GM18870 (cell line): ENCODE measurements around the gene KLHL8.
"Not testable (repeated sequence)": the region's sequence is repeated elsewhere in the genome, so short reads cannot be mapped to it uniquely, and the experiment has no call there.

Experiments used
- ATAC-seq: cut with Tn5 transposase; IDR thresholded peaks from one replicate; pipeline ENCODE4 v1.9.1; 2021; ENCODE audit warnings: moderate library complexity; ENCODE audit not compliant: unreplicated experiment

Gene KLHL8

GRCh38 chr4:87180767-87181166, 39.7 kb downstream of the KLHL8 start:
- ATAC-seq = no peak

- no peak for ATAC-seq
Observed at GRCh38 chr4:87179751-87180150, 40.7 kb downstream of the KLHL8 start.

- no peak for ATAC-seq
Observed at GRCh38 chr4:87174672-87175071, 45.7 kb downstream of the KLHL8 start.

- no peak for ATAC-seq
Observed at GRCh38 chr4:87171944-87172343, 48.5 kb downstream of the KLHL8 start.

- ATAC-seq = no peak
Observed at GRCh38 chr4:87166296-87166854, 54.0 kb downstream of the KLHL8 start.

GRCh38 chr4:87165892-87166291, 54.5 kb downstream of the KLHL8 start:
- no peak for ATAC-seq

GRCh38 chr4:87153078-87153870, 67.1 kb downstream of the KLHL8 start:
- no peak for ATAC-seq

- no peak for ATAC-seq
Observed at GRCh38 chr4:87152310-87153041, 67.9 kb downstream of the KLHL8 start.

- ATAC-seq = no peak
Observed at GRCh38 chr4:87151730-87152129, 68.7 kb downstream of the KLHL8 start.

GRCh38 chr4:87150498-87151261, 69.7 kb downstream of the KLHL8 start:
- no peak for ATAC-seq

- ATAC-seq = no peak
Observed at GRCh38 chr4:87147116-87147515, 73.3 kb downstream of the KLHL8 start.

GRCh38 chr4:87145934-87146333, 74.5 kb downstream of the KLHL8 start:
- not testable (repeated sequence) for ATAC-seq

- no peak for ATAC-seq
Observed at GRCh38 chr4:87144356-87144755, 76.1 kb downstream of the KLHL8 start.

- no peak for ATAC-seq
Observed at GRCh38 chr4:87141428-87141827, 79.0 kb downstream of the KLHL8 start.

- no peak for ATAC-seq
Observed at GRCh38 chr4:87134122-87134521, 86.3 kb downstream of the KLHL8 start.

- no peak for ATAC-seq
Observed at GRCh38 chr4:87133183-87133582, 87.2 kb downstream of the KLHL8 start.

GRCh38 chr4:87132035-87132434, 88.4 kb downstream of the KLHL8 start:
- ATAC-seq = no peak

- ATAC-seq = no peak
Observed at GRCh38 chr4:87130985-87131703, 89.3 kb downstream of the KLHL8 start.

- ATAC-seq = no peak
Observed at GRCh38 chr4:87129681-87130080, 90.7 kb downstream of the KLHL8 start.

- no peak for ATAC-seq
Observed at GRCh38 chr4:87128006-87128705, 92.3 kb downstream of the KLHL8 start.
